Testis (tissue), 3 donors: ENCODE results near the gene MDH1B. TPM values are rescaled to one million over a fixed set of nuclear protein-coding genes. Genes with fewer than 3 reads are reported as not detected.

Experiments used
- DNase-seq: peaks from one replicate; pipeline ENCODE4 v3.0.0-alpha.2; 2019
- H3K27ac ChIP-seq, 2 donors: fragments of 200-600 bp; sonication (generic); one replicate each; pipeline ENCODE4 v1.5.1; 2019
- H3K27me3 ChIP-seq: fragments of 200-600 bp; sonication (generic); one replicate; pipeline ENCODE4 v1.5.1; 2019
- H3K36me3 ChIP-seq: fragments of 200-600 bp; sonication (generic); one replicate; pipeline ENCODE4 v1.5.1; 2017; ENCODE audit warnings: low read depth; ENCODE audit errors: missing control alignments
- H3K4me1 ChIP-seq: fragments of 200-600 bp; sonication (generic); one replicate; pipeline ENCODE4 v1.5.1; 2019
- H3K4me3 ChIP-seq, 2 donors: fragments of 200-600 bp; sonication (generic); one replicate each; pipeline ENCODE4 v1.5.1; 2017 to 2019
- H3K9me3 ChIP-seq: fragments of 200-600 bp; sonication (generic); one replicate; pipeline ENCODE4 v1.5.1; 2017
- POLR2A ChIP-seq: fragments of 450-650 bp; IDR thresholded peaks from one replicate; pipeline ENCODE4 v1.6.1; 2017; ENCODE audit warnings: antibody characterized with exemption, mild to moderate bottlenecking, moderate library complexity
- WGBS, 2 donors: methylation state at CpG; one replicate each; pipeline ENCODE4 v1.1.5; 2018; 5-methylcytosine and 5-hydroxymethylcytosine counted together
- intact Hi-C: fragments of 100-400 bp; cut with DNase I; formaldehyde crosslinking; loops from one replicate; pipeline ENCODE4 v1.15.1; 2023; ENCODE audit warnings: low total_unique reads
- polyA plus RNA-seq: library from polyadenylated mRNA; stranded (reverse); fragments of 350-450 nt; fragmentation: Illumina TruSeq; extraction: RNeasy Lipid Tissue Mini Kit (QIAGEN cat#74804); gene quantifications from one replicate; pipeline ENCODE4 v1.2.3, GENCODE V29; 2014; ENCODE audit warnings: low read depth, low replicate concordance; ENCODE audit not compliant: insufficient read depth
- total RNA-seq, 2 donors: library from RNA; depleted of rRNA; stranded (reverse); fragments of >200 nt; gene quantifications; one replicate each; pipeline ENCODE4 v1.2.3, GENCODE V29; 2016
- TF ChIP-seq, protein P1 (sequence below), 3 experiments: fragments of 450-650 bp in 2 of 3; fragments of 200-600 bp in 1 of 3; sonication (generic) in 1 of 3; IDR thresholded peaks; one replicate each; pipeline ENCODE4 v1.5.1; 2016 to 2019; ENCODE audit warnings: antibody characterized with exemption in 3 of 3, mild to moderate bottlenecking in 2 of 3, moderate library complexity in 1 of 3

MDH1B gene
- total and polyA plus RNA-seq, 3 donors from 2014 or later, result 16.7 to 86.6 (median 29.0) TPM

DNA sequence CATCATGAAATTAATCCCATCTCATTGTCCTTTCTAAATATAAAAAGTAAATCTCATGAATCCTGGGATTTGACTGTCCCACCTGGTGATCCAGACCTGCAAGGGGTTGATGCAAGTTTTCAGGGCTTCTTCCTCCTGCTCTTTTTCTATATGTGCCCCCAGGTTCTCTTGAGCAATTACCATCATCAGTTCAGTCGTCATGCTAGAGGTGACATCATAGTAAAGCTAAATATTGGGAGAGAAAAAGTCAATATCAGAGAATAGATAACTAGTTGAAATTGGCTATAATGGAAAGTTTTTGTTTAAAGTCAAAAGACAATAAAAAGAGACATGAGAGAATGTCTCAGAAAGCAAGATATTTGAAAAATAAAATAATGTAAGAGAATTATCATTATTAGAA is 8.3 kb downstream of the MDH1B start:
- WGBS, 2 donors, result 67 to 70% methylated on average over 1 of the region's 1 CpG
- H3K36me3 ChIP-seq, result no peaks in the 10 kb centered on the region
- intact Hi-C loops, result no loop called here
- DNase-seq, result no peak
- H3K4me3 ChIP-seq, result no peak overlapping the region
- no peak overlapping the region for H3K27ac ChIP-seq
- H3K27me3 ChIP-seq, result no peaks in the 10 kb centered on the region
- TF ChIP-seq, protein P1, sequence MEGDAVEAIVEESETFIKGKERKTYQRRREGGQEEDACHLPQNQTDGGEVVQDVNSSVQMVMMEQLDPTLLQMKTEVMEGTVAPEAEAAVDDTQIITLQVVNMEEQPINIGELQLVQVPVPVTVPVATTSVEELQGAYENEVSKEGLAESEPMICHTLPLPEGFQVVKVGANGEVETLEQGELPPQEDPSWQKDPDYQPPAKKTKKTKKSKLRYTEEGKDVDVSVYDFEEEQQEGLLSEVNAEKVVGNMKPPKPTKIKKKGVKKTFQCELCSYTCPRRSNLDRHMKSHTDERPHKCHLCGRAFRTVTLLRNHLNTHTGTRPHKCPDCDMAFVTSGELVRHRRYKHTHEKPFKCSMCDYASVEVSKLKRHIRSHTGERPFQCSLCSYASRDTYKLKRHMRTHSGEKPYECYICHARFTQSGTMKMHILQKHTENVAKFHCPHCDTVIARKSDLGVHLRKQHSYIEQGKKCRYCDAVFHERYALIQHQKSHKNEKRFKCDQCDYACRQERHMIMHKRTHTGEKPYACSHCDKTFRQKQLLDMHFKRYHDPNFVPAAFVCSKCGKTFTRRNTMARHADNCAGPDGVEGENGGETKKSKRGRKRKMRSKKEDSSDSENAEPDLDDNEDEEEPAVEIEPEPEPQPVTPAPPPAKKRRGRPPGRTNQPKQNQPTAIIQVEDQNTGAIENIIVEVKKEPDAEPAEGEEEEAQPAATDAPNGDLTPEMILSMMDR (IDR thresholded peaks at IDR 0.05), result no peak
- TF ChIP-seq POLR2A, result no peak
- no peaks in the 10 kb centered on the region for H3K4me1 ChIP-seq
- no peaks in the 10 kb centered on the region for H3K9me3 ChIP-seq

DNA sequence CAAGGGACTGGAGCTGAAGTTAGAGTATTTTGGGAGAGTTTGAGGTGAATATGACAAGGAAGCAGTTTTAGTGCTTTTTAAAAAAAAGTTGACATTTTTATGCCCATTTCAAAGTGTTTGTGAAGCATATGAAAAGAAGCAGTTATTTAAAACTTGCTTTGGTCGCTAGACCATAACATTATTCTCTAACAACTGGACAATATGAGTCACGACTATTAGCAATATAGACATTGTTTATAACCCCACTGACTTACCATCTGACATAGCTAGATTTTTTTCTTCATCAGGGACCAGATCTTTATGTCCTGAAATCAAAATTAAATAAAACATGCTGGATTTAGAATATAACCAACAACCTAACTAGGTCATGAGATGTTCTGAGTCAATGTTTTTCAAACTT is 24.3 kb downstream of the MDH1B start:
- Histone ChIP-seq H3K36me3 (no peaks in the 10 kb centered on the region), H3K27me3 (no peaks in the 10 kb centered on the region), H3K4me3 (no peak overlapping the region), H3K9me3 (no peaks in the 10 kb centered on the region), H3K27ac (no peak overlapping the region), H3K4me1 (no peaks in the 10 kb centered on the region)
- no peak for TF ChIP-seq POLR2A
- TF ChIP-seq, protein P1 (IDR thresholded peaks at IDR 0.05), result no peak
- WGBS, 2 donors, result 61 to 64% methylated on average over 2 of the region's 2 CpGs
- intact Hi-C loops, result no loop called here
- no peak for DNase-seq

DNA sequence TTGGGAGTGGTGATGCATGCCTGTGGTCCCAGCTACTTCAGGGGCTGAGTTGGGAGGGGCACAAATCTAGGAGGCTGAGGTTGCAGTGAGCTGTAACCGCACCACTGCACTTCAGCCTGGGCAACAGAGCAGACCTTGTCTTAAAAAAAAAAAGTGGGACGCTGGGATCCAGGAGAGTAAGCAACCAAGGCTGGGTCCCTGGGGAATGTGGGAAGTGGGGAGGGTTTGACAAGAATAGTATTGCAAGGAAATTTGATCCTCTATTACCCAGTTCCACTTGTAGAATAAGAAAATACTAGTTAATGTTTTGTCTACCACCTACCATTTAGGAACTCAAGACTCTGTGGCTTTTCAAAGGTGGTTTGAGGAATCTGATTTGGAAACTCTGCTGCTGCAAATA is 25.9 kb downstream of the MDH1B start:
- Histone ChIP-seq H3K9me3 (no peaks in the 10 kb centered on the region), H3K4me1 (no peaks in the 10 kb centered on the region), H3K36me3 (no peaks in the 10 kb centered on the region), H3K4me3 (no peak overlapping the region), H3K27ac (no peak overlapping the region), H3K27me3 (no peaks in the 10 kb centered on the region)
- no peak for DNase-seq
- intact Hi-C loops, result no loop called here
- WGBS, 2 donors, result 68 to 87% methylated on average over 2 of the region's 2 CpGs
- no peak for TF ChIP-seq POLR2A
- TF ChIP-seq, protein P1 (IDR thresholded peaks at IDR 0.05), result no peak

DNA sequence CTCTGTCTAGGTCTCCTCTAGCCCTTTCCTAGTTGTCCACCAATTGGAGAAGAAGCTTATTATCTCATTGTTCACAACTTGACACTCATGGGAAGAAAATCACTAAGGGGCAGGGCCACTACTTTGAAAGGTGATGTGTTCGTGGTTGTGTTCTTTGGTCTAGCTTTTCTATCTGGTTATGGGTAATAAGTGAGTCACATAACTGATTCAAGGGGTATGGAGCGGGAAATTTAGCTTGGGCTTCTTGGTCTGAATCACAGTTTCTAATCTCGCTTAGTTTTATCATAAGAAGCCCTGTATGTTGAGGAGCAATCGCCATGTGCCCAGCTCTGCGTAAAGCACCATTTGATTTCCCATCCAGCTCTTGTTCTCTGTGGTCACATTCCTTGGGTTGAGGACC is 28.2 kb downstream of the MDH1B start:
- Histone ChIP-seq H3K27ac (no peak overlapping the region), H3K27me3 (no peaks in the 10 kb centered on the region), H3K9me3 (no peaks in the 10 kb centered on the region), H3K36me3 (no peaks in the 10 kb centered on the region), H3K4me1 (no peaks in the 10 kb centered on the region), H3K4me3 (no peak overlapping the region)
- intact Hi-C loops, result no loop called here
- no peak for DNase-seq
- TF ChIP-seq POLR2A, result no peak
- TF ChIP-seq, protein P1 (IDR thresholded peaks at IDR 0.05), result no peak
- WGBS, 2 donors, result 91 to 92% methylated on average over 5 of the region's 5 CpGs

DNA sequence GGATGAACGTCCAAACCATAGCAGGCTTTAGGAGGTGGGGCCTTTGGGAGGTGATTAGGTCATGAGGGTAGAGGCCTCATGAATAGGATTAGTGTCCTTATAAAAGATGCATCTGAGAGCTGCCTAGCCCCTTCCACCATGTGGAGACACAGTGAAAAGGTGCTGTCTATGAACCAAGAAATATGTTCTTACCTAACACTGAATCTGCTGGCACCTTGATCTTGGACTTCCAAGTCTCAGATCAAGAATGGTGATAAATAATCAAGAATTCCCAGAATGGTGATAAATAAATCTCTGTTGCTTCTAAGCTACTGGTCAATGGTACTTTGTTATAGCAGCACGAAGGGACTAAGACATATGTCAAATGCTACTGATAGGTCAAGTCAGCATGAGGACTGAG is 31.8 kb downstream of the MDH1B start:
- H3K9me3 ChIP-seq, result no peaks in the 10 kb centered on the region
- TF ChIP-seq POLR2A, result no peak
- TF ChIP-seq, protein P1 (IDR thresholded peaks at IDR 0.05), result no peak
- H3K4me3 ChIP-seq, result no peak overlapping the region
- H3K4me1 ChIP-seq, result no peaks in the 10 kb centered on the region
- WGBS, 2 donors, result 81 to 85% methylated on average over 2 of the region's 2 CpGs
- intact Hi-C loops, result no loop called here
- no peaks in the 10 kb centered on the region for H3K36me3 ChIP-seq
- H3K27ac ChIP-seq, result no peak overlapping the region
- no peak for DNase-seq
- H3K27me3 ChIP-seq, result no peaks in the 10 kb centered on the region
